HCT116 (cell line): ENCODE measurements around the gene DNAH7.

Experiments used
- CTCF ChIP-seq, 3 experiments: fragments of 200-600 bp in 1 of 3; sonication (generic) in 1 of 3; IDR thresholded peaks in 2 of 3; conservative IDR thresholded peaks in 1 of 3; 2 replicates each; pipeline ENCODE4 v1.5.1; 2012 to 2017; ENCODE audit warnings: low read depth in 2 of 3, low read length in 2 of 3, antibody characterized with exemption in 1 of 3, borderline replicate concordance in 1 of 3, control low read depth in 1 of 3, mild to moderate bottlenecking in 1 of 3, mixed read lengths in 1 of 3, mixed run types in 1 of 3, moderate library complexity in 1 of 3; ENCODE audit not compliant: insufficient read depth in 1 of 3
- EZH2 ChIP-seq: fragments of 200-600 bp; sonication (generic); IDR thresholded peaks from 2 replicates; pipeline ENCODE4 v1.6.1; 2017; ENCODE audit warnings: antibody characterized with exemption, mixed run types
- POLR2A ChIP-seq: IDR thresholded peaks from 2 replicates; pipeline ENCODE4 v1.7.0; 2011; ENCODE audit warnings: borderline replicate concordance; ENCODE audit not compliant: insufficient read depth, insufficient read length; ENCODE audit errors: extremely low read depth
- TCF7L2 ChIP-seq: IDR thresholded peaks from 2 replicates; pipeline ENCODE4 v1.7.0; 2011; ENCODE audit warnings: borderline replicate concordance, inconsistent platforms; ENCODE audit not compliant: insufficient read depth, insufficient read length; ENCODE audit errors: extremely low read depth
- ZBTB33 ChIP-seq: IDR thresholded peaks from 2 replicates; pipeline ENCODE4 v1.6.1; 2011; ENCODE audit warnings: mild to moderate bottlenecking, low read length, moderate library complexity; ENCODE audit not compliant: insufficient replicate concordance; ENCODE audit errors: extremely low read depth
- ZFX ChIP-seq: fragments of 450-650 bp; IDR thresholded peaks from 2 replicates; pipeline ENCODE4 v1.6.1; 2017

DNA sequence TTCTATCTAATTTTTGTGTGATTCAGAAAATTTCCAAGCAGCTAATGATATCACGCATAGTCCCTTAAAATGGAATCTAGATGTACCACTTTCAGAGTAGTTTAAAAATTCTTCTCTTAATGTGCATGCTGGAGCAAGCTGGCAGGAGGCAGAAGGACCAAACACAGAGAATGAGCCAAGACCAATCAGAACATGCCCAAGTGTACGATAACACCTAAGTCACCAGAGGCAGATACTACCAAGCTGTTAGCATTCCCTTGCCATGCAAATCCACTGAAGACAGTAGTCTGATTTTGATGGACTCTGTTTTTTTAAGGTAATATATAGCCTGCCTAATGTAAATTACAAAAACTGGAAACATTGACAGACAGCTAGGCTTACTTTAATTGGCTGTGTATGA is 109.3 kb downstream of the DNAH7 start:
- TF ChIP-seq CTCF (IDR thresholded peaks at IDR 0.05 in 2 of 3, conservative IDR thresholded peaks at IDR 0.05 in 1 of 3; ENCODE audit: borderline replicate concordance in 1 of 3, insufficient read depth in 1 of 3, low read depth in 2 of 3, low read length in 2 of 3) (no peak), TCF7L2 (no peak), ZFX (no peak), POLR2A (no peak), EZH2 (no peak), ZBTB33 (no peak)
